PC-3 (cell line): Measurements from ENCODE around the gene HEXD. TPM values are rescaled to one million over a fixed set of nuclear protein-coding genes. Genes with fewer than 3 reads are reported as not detected.

Experiments used
- ATAC-seq: fragments of 200-7000 bp; cut with Tn5 transposase; 2 replicates; pipeline ENCODE4 v1.9.1; 2020; ENCODE audit warnings: mild to moderate bottlenecking, moderate library complexity
- BruUV-seq: library from RNA; stranded (reverse); fragments of 400-500 nt; replicated peaks from 2 replicates; lab custom pipeline; 2021; lab: Mats Ljungman, UMichigan
- CTCF ChIA-PET: fragments of 300-600 bp; sonication (Branson Sonifier 250); formaldehyde crosslinking; loops from one replicate; lab custom pipeline; 2022; ENCODE audit warnings: antibody characterized with exemption; lab: Charles Lee
- POLR2A ChIA-PET: fragments of 300-600 bp; sonication (Branson Sonifier 250); formaldehyde crosslinking; loops from one replicate; lab custom pipeline; 2022; ENCODE audit warnings: antibody characterized with exemption; ENCODE audit not compliant: unreplicated experiment; lab: Charles Lee
- DNase-seq: peaks from one replicate; pipeline ENCODE4 v3.0.0-alpha.2; 2015
- H2AFZ ChIP-seq: fragments of 300-600 bp; sonication (generic); 2 replicates; pipeline ENCODE4 v1.6.0; 2016; ENCODE audit warnings: antibody characterized with exemption, low read length
- H3F3A ChIP-seq: fragments of 300-600 bp; sonication (generic); one replicate; pipeline ENCODE4 v1.6.0; 2017; ENCODE audit warnings: antibody characterized with exemption, low read length, control low read depth, mild to moderate bottlenecking; ENCODE audit not compliant: unreplicated experiment
- H3K27ac ChIP-seq: fragments of 300-600 bp; sonication (generic); 2 replicates; pipeline ENCODE4 v1.5.1; 2016; ENCODE audit warnings: mild to moderate bottlenecking, low read length
- H3K27me3 ChIP-seq: fragments of 300-600 bp; sonication (generic); 2 replicates; pipeline ENCODE4 v1.6.1; 2016; ENCODE audit warnings: low read length, mixed read lengths
- H3K36me3 ChIP-seq: fragments of 300-600 bp; sonication (generic); 2 replicates; pipeline ENCODE4 v1.6.1; 2016; ENCODE audit warnings: low read depth, mixed run types, low read length, mixed read lengths
- H3K4me1 ChIP-seq: fragments of 300-600 bp; sonication (generic); 2 replicates; pipeline ENCODE4 v1.5.1; 2016; ENCODE audit warnings: low read length; ENCODE audit not compliant: insufficient read depth
- H3K4me2 ChIP-seq: fragments of 300-600 bp; sonication (generic); 2 replicates; pipeline ENCODE4 v1.6.0; 2016; ENCODE audit warnings: low read length
- H3K4me3 ChIP-seq: fragments of 300-600 bp; sonication (generic); 2 replicates; pipeline ENCODE4 v1.5.1; 2016; ENCODE audit warnings: mild to moderate bottlenecking, low read length, mixed read lengths
- H3K79me2 ChIP-seq: fragments of 300-600 bp; sonication (generic); 2 replicates; pipeline ENCODE4 v1.6.1; 2017; ENCODE audit warnings: low read length, mixed read lengths
- H3K9ac ChIP-seq: fragments of 300-600 bp; sonication (generic); 2 replicates; pipeline ENCODE4 v1.6.0; 2016; ENCODE audit warnings: mild to moderate bottlenecking, low read length
- H3K9me2 ChIP-seq: fragments of 300-600 bp; sonication (generic); replicated peaks from 2 replicates; pipeline ENCODE4 v1.6.1; 2016; ENCODE audit warnings: mixed run types, low read length, mixed read lengths
- H3K9me3 ChIP-seq: fragments of 300-600 bp; sonication (generic); 2 replicates; pipeline ENCODE4 v1.6.1; 2016; ENCODE audit warnings: low read length, mixed read lengths
- H4K20me1 ChIP-seq: fragments of 300-600 bp; sonication (generic); 2 replicates; pipeline ENCODE4 v1.6.1; 2016; ENCODE audit warnings: low read length, mixed read lengths
- CTCF ChIP-seq: fragments of 300-600 bp; sonication (generic); conservative IDR thresholded peaks from 2 replicates; pipeline ENCODE4 v1.5.1; 2017; ENCODE audit warnings: antibody characterized with exemption, low read depth, mild to moderate bottlenecking, low read length
- EZH2 ChIP-seq: fragments of 300-600 bp; sonication (generic); IDR thresholded peaks from one replicate; pipeline ENCODE4 v1.6.1; 2017; ENCODE audit warnings: antibody characterized with exemption, mild to moderate bottlenecking, low read length; ENCODE audit not compliant: unreplicated experiment
- EZH2phosphoT487 ChIP-seq: fragments of 300-600 bp; sonication (generic); IDR thresholded peaks from 2 replicates; pipeline ENCODE4 v1.6.1; 2018; ENCODE audit warnings: mild to moderate bottlenecking, antibody characterized with exemption, low read length, borderline replicate concordance
- intact Hi-C: fragments of 100-400 bp; cut with micrococcal nuclease; formaldehyde crosslinking; loops from 2 replicates; pipeline ENCODE4 v1.9.0; 2023
- total RNA-seq: library from RNA; depleted of rRNA; stranded (reverse); fragments of >200 nt; gene quantifications from 2 replicates; pipeline ENCODE4 v1.2.3, GENCODE V29; 2014

HEXD gene
- total RNA-seq, 1 experiment from 2014 or later = 12.7 TPM

- Histone ChIP-seq H3K9ac (no peak overlapping the region), H3F3A (no peaks in the 10 kb centered on the region), H3K4me1 (no peaks in the 10 kb centered on the region), H3K27ac (no peak overlapping the region), H3K36me3 (no peaks in the 10 kb centered on the region), H3K4me2 (no peak overlapping the region), H3K9me3 (no peaks in the 10 kb centered on the region), H3K4me3 (no peak overlapping the region), H3K79me2 (no peaks in the 10 kb centered on the region), H4K20me1 (no peaks in the 10 kb centered on the region), H2AFZ (no peak overlapping the region), H3K9me2 (no peaks in the 10 kb centered on the region), H3K27me3 (no peaks in the 10 kb centered on the region)
- DNase-seq (no peak), ATAC-seq (no peak)
- BruUV-seq = no TSS peak
- intact Hi-C loops = no loop called here
- POLR2A ChIA-PET = no interaction called here
- TF ChIP-seq EZH2 (no peak), EZH2phosphoT487 (no peak), CTCF (no peak)
- CTCF ChIA-PET = no interaction called here
Observed at GRCh38 chr17:82432017-82432416, 13.9 kb downstream of the HEXD start.

GRCh38 chr17:82433560-82434215 lies 15.5 kb downstream of the HEXD start:
- DNase-seq (no peak), ATAC-seq (no peak)
- no peaks in the 10 kb centered on the region for H4K20me1 ChIP-seq
- no peak overlapping the region for H3K4me3 ChIP-seq
- H3K9me3 ChIP-seq = no peaks in the 10 kb centered on the region
- H3K9me2 ChIP-seq = no peaks in the 10 kb centered on the region
- intact Hi-C loops = no loop called here
- TF ChIP-seq CTCF (no peak), EZH2 (no peak), EZH2phosphoT487 (no peak)
- H3K27me3 ChIP-seq = no peaks in the 10 kb centered on the region
- no peak overlapping the region for H3K9ac ChIP-seq
- no peak overlapping the region for H2AFZ ChIP-seq
- no peak overlapping the region for H3K27ac ChIP-seq
- no peaks in the 10 kb centered on the region for H3K4me1 ChIP-seq
- CTCF ChIA-PET = no interaction called here
- H3F3A ChIP-seq = no peaks in the 10 kb centered on the region
- POLR2A ChIA-PET = no interaction called here
- H3K79me2 ChIP-seq = no peaks in the 10 kb centered on the region
- H3K4me2 ChIP-seq = no peak overlapping the region
- no peaks in the 10 kb centered on the region for H3K36me3 ChIP-seq
- no TSS peak for BruUV-seq

- ChIA-PET CTCF (no interaction called here), POLR2A (no interaction called here)
- Histone ChIP-seq H3K27ac (no peak overlapping the region), H3K9ac (no peak overlapping the region), H3K9me3 (no peaks in the 10 kb centered on the region), H3K4me1 (no peaks in the 10 kb centered on the region), H3K36me3 (no peaks in the 10 kb centered on the region), H3K9me2 (no peaks in the 10 kb centered on the region), H2AFZ (no peak overlapping the region), H3K27me3 (no peaks in the 10 kb centered on the region), H4K20me1 (no peaks in the 10 kb centered on the region), H3K79me2 (no peaks in the 10 kb centered on the region), H3F3A (no peaks in the 10 kb centered on the region), H3K4me3 (no peak overlapping the region), H3K4me2 (no peak overlapping the region)
- no TSS peak for BruUV-seq
- intact Hi-C loops = no loop called here
- peak; percentile 33; the same call in 1 of the 2 replicates for ATAC-seq
- no peak for DNase-seq
- TF ChIP-seq EZH2 (no peak), CTCF (no peak), EZH2phosphoT487 (no peak)
Observed at GRCh38 chr17:82434216-82434565, 16.0 kb downstream of the HEXD start.
